Effector memory CD4-positive, alpha-beta T cell (primary cell): ENCODE results near the gene SH2D2A.

Experiments
- DNase-seq, 3 donors: peaks; one replicate each; pipeline ENCODE4 v3.0.0-alpha.2; 2020
- H3K27ac ChIP-seq: 2 replicates; pipeline ENCODE4 v1.7.0; 2013; ENCODE audit warnings: mild to moderate bottlenecking, low read length, moderate library complexity; ENCODE audit not compliant: insufficient read depth, poor library complexity, severe bottlenecking
- H3K27me3 ChIP-seq: replicated peaks from 2 replicates; pipeline ENCODE4 v1.7.0; 2013; ENCODE audit warnings: mild to moderate bottlenecking, low read length; ENCODE audit not compliant: insufficient read depth, control insufficient read depth, poor library complexity, severe bottlenecking
- H3K36me3 ChIP-seq: 2 replicates; pipeline ENCODE4 v1.7.0; 2013; ENCODE audit warnings: mild to moderate bottlenecking, low read length, moderate library complexity; ENCODE audit not compliant: control insufficient read depth, insufficient read depth
- H3K4me1 ChIP-seq: 2 replicates; pipeline ENCODE4 v1.7.0; 2013; ENCODE audit warnings: low read length, mild to moderate bottlenecking; ENCODE audit not compliant: control insufficient read depth, insufficient read depth, poor library complexity, severe bottlenecking
- H3K4me3 ChIP-seq: 2 replicates; pipeline ENCODE4 v1.7.0; 2013; ENCODE audit warnings: low read length, low read depth, mild to moderate bottlenecking; ENCODE audit not compliant: insufficient read depth, poor library complexity, severe bottlenecking
- H3K9me3 ChIP-seq: 2 replicates; pipeline ENCODE4 v1.7.0; 2013; ENCODE audit warnings: mild to moderate bottlenecking, low read length, moderate library complexity; ENCODE audit not compliant: control insufficient read depth

SH2D2A gene

GRCh38 chr1:156859523-156860112 is 43.0 kb upstream of the SH2D2A start:
- no peak for DNase-seq
- Histone ChIP-seq H3K27ac (no peak overlapping the region), H3K9me3 (no peaks in the 10 kb centered on the region), H3K4me3 (peak overlapping the region; percentile 60), H3K36me3 (no peaks in the 10 kb centered on the region), H3K27me3 (peaks cover 24% of the 10 kb centered on the region), H3K4me1 (peaks cover 23% of the 10 kb centered on the region)

- no peak within 1 kb of the TSS for H3K27ac ChIP-seq
These were observed 42.4 kb upstream of the SH2D2A start, which contains the start of gene INSRR for GRCh38 chr1:156858959-156859522. INSRR (minus strand) TSS chr1:156859117; CDS start chr1:156858621, 496 bp downstream.

GRCh38 chr1:156858555-156858956 is 41.9 kb upstream of the SH2D2A start:
- no peak overlapping the region for H3K4me3 ChIP-seq
- DNase-seq = no peak
- peaks cover 19% of the 10 kb centered on the region for H3K27me3 ChIP-seq
- H3K36me3 ChIP-seq = no peaks in the 10 kb centered on the region
- peaks cover 23% of the 10 kb centered on the region for H3K4me1 ChIP-seq
- no peak overlapping the region for H3K27ac ChIP-seq
- H3K9me3 ChIP-seq = no peaks in the 10 kb centered on the region

More at GRCh38 chr1:156858959-156859522, 42.4 kb upstream of the SH2D2A start, which contains the start of gene INSRR:
- peak within 1 kb of the TSS; percentile 60 for H3K4me3 ChIP-seq
- H3K27me3 ChIP-seq = peaks cover 19% of the 10 kb centered on the region
- no peak for DNase-seq
- peaks cover 23% of the 10 kb centered on the region for H3K4me1 ChIP-seq
- H3K36me3 ChIP-seq = no peaks in the 10 kb centered on the region
- no peaks in the 10 kb centered on the region for H3K9me3 ChIP-seq

GRCh38 chr1:156857532-156857931 is 40.9 kb upstream of the SH2D2A start:
- peaks cover 23% of the 10 kb centered on the region for H3K4me1 ChIP-seq

GRCh38 chr1:156856282-156856785 is 39.7 kb upstream of the SH2D2A start:
- no peaks in the 10 kb centered on the region for H3K36me3 ChIP-seq
- H3K27ac ChIP-seq = no peak overlapping the region
- peaks cover 7% of the 10 kb centered on the region for H3K27me3 ChIP-seq
- H3K4me1 ChIP-seq = peaks cover 23% of the 10 kb centered on the region
- H3K9me3 ChIP-seq = no peaks in the 10 kb centered on the region
- H3K4me3 ChIP-seq = no peak overlapping the region
- no peak for DNase-seq

More at GRCh38 chr1:156857532-156857931, 40.9 kb upstream of the SH2D2A start:
- Histone ChIP-seq H3K4me3 (no peak overlapping the region), H3K27ac (no peak overlapping the region), H3K27me3 (peaks cover 19% of the 10 kb centered on the region), H3K36me3 (no peaks in the 10 kb centered on the region), H3K9me3 (no peaks in the 10 kb centered on the region)
- DNase-seq = no peak

- Histone ChIP-seq H3K9me3 (no peaks in the 10 kb centered on the region), H3K27me3 (no peaks in the 10 kb centered on the region), H3K27ac (no peak overlapping the region), H3K4me3 (no peak overlapping the region), H3K4me1 (peaks cover 6% of the 10 kb centered on the region), H3K36me3 (no peaks in the 10 kb centered on the region)
- no peak for DNase-seq
These were observed 38.0 kb upstream of the SH2D2A start for GRCh38 chr1:156854634-156855033.

GRCh38 chr1:156853761-156854160 is 37.1 kb upstream of the SH2D2A start:
- Histone ChIP-seq H3K4me1 (peaks cover 6% of the 10 kb centered on the region), H3K36me3 (no peaks in the 10 kb centered on the region), H3K27ac (no peak overlapping the region), H3K9me3 (no peaks in the 10 kb centered on the region), H3K4me3 (no peak overlapping the region), H3K27me3 (no peaks in the 10 kb centered on the region)
- no peak for DNase-seq

GRCh38 chr1:156852418-156852874 is 35.8 kb upstream of the SH2D2A start:
- no peak for DNase-seq
- H3K4me3 ChIP-seq = no peak overlapping the region
- no peak overlapping the region for H3K27ac ChIP-seq
- no peaks in the 10 kb centered on the region for H3K36me3 ChIP-seq
- H3K9me3 ChIP-seq = no peaks in the 10 kb centered on the region
- H3K27me3 ChIP-seq = no peaks in the 10 kb centered on the region
- peaks cover 14% of the 10 kb centered on the region for H3K4me1 ChIP-seq

GRCh38 chr1:156851779-156852417 is 35.2 kb upstream of the SH2D2A start:
- Histone ChIP-seq H3K4me3 (no peak overlapping the region), H3K9me3 (no peaks in the 10 kb centered on the region), H3K4me1 (peaks cover 14% of the 10 kb centered on the region), H3K27me3 (no peaks in the 10 kb centered on the region), H3K27ac (no peak overlapping the region), H3K36me3 (no peaks in the 10 kb centered on the region)
- no peak for DNase-seq

GRCh38 chr1:156849151-156849496 is 32.5 kb upstream of the SH2D2A start:
- Histone ChIP-seq H3K4me3 (no peak overlapping the region), H3K9me3 (no peaks in the 10 kb centered on the region), H3K4me1 (peaks cover 23% of the 10 kb centered on the region), H3K27ac (no peak overlapping the region), H3K27me3 (peaks cover 3% of the 10 kb centered on the region), H3K36me3 (no peaks in the 10 kb centered on the region)
- no peak for DNase-seq
